Ishikawa (cell line): ENCODE data around the gene TBC1D2B.

Source experiments
- CEBPB ChIP-seq: IDR thresholded peaks from 2 replicates; pipeline ENCODE4 v1.6.1; 2012
- CREB1 ChIP-seq: IDR thresholded peaks from 2 replicates; pipeline ENCODE4 v1.6.1; 2012; ENCODE audit warnings: low read depth
- EGR1 ChIP-seq: IDR thresholded peaks from 2 replicates; pipeline ENCODE4 v1.6.1; 2012
- EP300 ChIP-seq: IDR thresholded peaks from 2 replicates; pipeline ENCODE4 v1.6.1; 2012; ENCODE audit warnings: borderline replicate concordance
- FOXM1 ChIP-seq: IDR thresholded peaks from 2 replicates; pipeline ENCODE4 v1.6.1; 2012; ENCODE audit warnings: low read depth, borderline replicate concordance
- MAX ChIP-seq: IDR thresholded peaks from 2 replicates; pipeline ENCODE4 v1.6.1; 2012
- NFIC ChIP-seq: IDR thresholded peaks from 2 replicates; pipeline ENCODE4 v1.6.1; 2012
- RAD21 ChIP-seq: IDR thresholded peaks from 2 replicates; pipeline ENCODE4 v1.6.1; 2012; ENCODE audit warnings: low read depth
- REST ChIP-seq: IDR thresholded peaks from 2 replicates; pipeline ENCODE4 v1.6.1; 2012; ENCODE audit warnings: low read depth, mild to moderate bottlenecking
- TAF1 ChIP-seq: IDR thresholded peaks from 2 replicates; pipeline ENCODE4 v1.6.1; 2012; ENCODE audit warnings: low read depth, mild to moderate bottlenecking
- TCF12 ChIP-seq: IDR thresholded peaks from 2 replicates; pipeline ENCODE4 v1.6.1; 2012; ENCODE audit warnings: low read depth
- TEAD4 ChIP-seq: IDR thresholded peaks from 2 replicates; pipeline ENCODE4 v1.6.1; 2012
- USF1 ChIP-seq: IDR thresholded peaks from 2 replicates; pipeline ENCODE4 v1.6.1; 2012
- YY1 ChIP-seq: IDR thresholded peaks from 2 replicates; pipeline ENCODE4 v1.6.1; 2012; ENCODE audit warnings: low read depth
- ZBTB7A ChIP-seq: IDR thresholded peaks from 2 replicates; pipeline ENCODE4 v1.6.1; 2012; ENCODE audit warnings: low read depth

Gene TBC1D2B

GRCh38 chr15:78051596-78051995 lies 25.9 kb downstream of the TBC1D2B start:
- no peak for TF ChIP-seq YY1
- TF ChIP-seq TAF1, result no peak
- TF ChIP-seq CREB1, result no peak
- TF ChIP-seq EP300, result no peak
- TF ChIP-seq RAD21, result no peak
- no peak for TF ChIP-seq ZBTB7A
- TF ChIP-seq CEBPB, result no peak
- TF ChIP-seq REST, result no peak
- no peak for TF ChIP-seq FOXM1
- no peak for TF ChIP-seq TEAD4
- no peak for TF ChIP-seq USF1
- no peak for TF ChIP-seq TCF12
- no peak for TF ChIP-seq EGR1
- no peak for TF ChIP-seq MAX
- TF ChIP-seq NFIC, result no peak

- TF ChIP-seq FOXM1 (no peak), TAF1 (no peak), EGR1 (no peak), TEAD4 (no peak), USF1 (no peak), TCF12 (no peak), RAD21 (no peak), REST (no peak), YY1 (no peak)
Observed at GRCh38 chr15:78050826-78051225, 26.7 kb downstream of the TBC1D2B start.

- TF ChIP-seq TEAD4, result no peak
- TF ChIP-seq USF1, result no peak
- no peak for TF ChIP-seq YY1
- no peak for TF ChIP-seq CREB1
- no peak for TF ChIP-seq TCF12
- no peak for TF ChIP-seq CEBPB
- no peak for TF ChIP-seq ZBTB7A
- no peak for TF ChIP-seq EGR1
- no peak for TF ChIP-seq RAD21
- TF ChIP-seq NFIC, result no peak
- no peak for TF ChIP-seq TAF1
Observed at GRCh38 chr15:78050441-78050809, 27.1 kb downstream of the TBC1D2B start.

- no peak for TF ChIP-seq TCF12
Observed at GRCh38 chr15:78049691-78050440, 27.6 kb downstream of the TBC1D2B start.

GRCh38 chr15:78048628-78048920 lies 28.9 kb downstream of the TBC1D2B start:
- TF ChIP-seq REST (no peak), TCF12 (no peak), EGR1 (no peak), FOXM1 (no peak), RAD21 (no peak), MAX (no peak), TEAD4 (no peak), TAF1 (no peak), NFIC (no peak), ZBTB7A (no peak), YY1 (no peak), CEBPB (no peak), USF1 (no peak), EP300 (no peak), CREB1 (no peak)
